HCT116 (cell line): ENCODE data around the gene FAM156B. TPM values are rescaled to one million over a fixed set of nuclear protein-coding genes. Genes with fewer than 3 reads are reported as not detected.

Experiments used
- ATAC-seq: fragments of 200-7000 bp; cut with Tn5 transposase; 2 replicates; pipeline ENCODE4 v1.9.1; 2020; ENCODE audit warnings: mild to moderate bottlenecking, moderate library complexity
- BruUV-seq: library from RNA; stranded (reverse); fragments of 400-500 nt; replicated peaks from 2 replicates; lab custom pipeline; 2021; lab: Mats Ljungman, UMichigan
- CTCF ChIA-PET: fragments of 300-600 bp; sonication (Branson Sonifier 250); formaldehyde crosslinking; loops from one replicate; lab custom pipeline; 2021; ENCODE audit warnings: antibody characterized with exemption; lab: Charles Lee
- POLR2A ChIA-PET: fragments of 300-600, 350-600 bp; sonication (Branson Sonifier 250); formaldehyde crosslinking; loops from one replicate; lab custom pipeline; 2021; ENCODE audit warnings: antibody characterized with exemption; lab: Charles Lee
- RAD21 ChIA-PET, 2 experiments: fragments of 300-600 bp; sonication (Branson Sonifier 250); formaldehyde crosslinking; loops; one replicate each; lab custom pipeline; 2023; ENCODE audit warnings: low total read pairs in 2 of 2; ENCODE audit not compliant: uncharacterized antibody in 2 of 2, unreplicated experiment in 2 of 2, low non-redundant PET in 1 of 2; lab: Charles Lee
- DNase-seq: peaks from one replicate; pipeline ENCODE4 v3.0.0-alpha.2; 2010; ENCODE audit warnings: low read depth, low spot score
- H2AFZ ChIP-seq: fragments of 200-600 bp; shearing (Covaris generic), sonication (generic); 2 replicates; pipeline ENCODE4 v1.6.1; 2017; ENCODE audit warnings: low read depth, mixed run types, mixed read lengths, antibody characterized with exemption, low read length; ENCODE audit not compliant: poor library complexity, severe bottlenecking
- H3K27ac ChIP-seq: 2 replicates; pipeline ENCODE4 v1.5.1; 2012; ENCODE audit warnings: low read depth, low read length
- H3K27me3 ChIP-seq: fragments of 200-600 bp; sonication (generic); 2 replicates; pipeline ENCODE4 v1.6.1; 2016; ENCODE audit warnings: mixed run types, low read length, mixed read lengths; ENCODE audit not compliant: insufficient read depth
- H3K36me3 ChIP-seq, 2 experiments: fragments of 200-500 bp in 1 of 2; fragments of 200-600 bp in 1 of 2; sonication (Bioruptor generic) in 1 of 2; sonication (generic) in 1 of 2; 2 replicates each; pipeline versions ENCODE4 v1.5.1 to v1.6.1; 2014 to 2016; ENCODE audit warnings: low read length in 2 of 2, inconsistent platforms in 1 of 2, mixed read lengths in 1 of 2, mixed run types in 1 of 2; ENCODE audit not compliant: insufficient read depth in 2 of 2, control insufficient read depth in 1 of 2
- H3K4me1 ChIP-seq, 2 experiments: fragments of 200-600 bp in 1 of 2; sonication (generic) in 1 of 2; 2 replicates each; pipeline versions ENCODE4 v1.5.1 to v1.6.1; 2012 to 2017; ENCODE audit warnings: low read length in 2 of 2, inconsistent platforms in 1 of 2, mild to moderate bottlenecking in 1 of 2, mixed read lengths in 1 of 2, mixed run types in 1 of 2, moderate library complexity in 1 of 2; ENCODE audit not compliant: insufficient read depth in 2 of 2, control insufficient read depth in 1 of 2
- H3K4me2 ChIP-seq: fragments of 200-600 bp; sonication (generic); 2 replicates; pipeline ENCODE4 v1.6.1; 2017; ENCODE audit warnings: mixed run types, low read length, mixed read lengths
- H3K4me3 ChIP-seq, 2 experiments: fragments of 200-600 bp in 1 of 2; sonication (generic) in 1 of 2; replicated peaks in 1 of 2; 2 replicates each; pipeline ENCODE4 v1.5.1; 2011 to 2016; ENCODE audit warnings: low read length in 2 of 2, control low read depth in 1 of 2, low read depth in 1 of 2, mild to moderate bottlenecking in 1 of 2, mixed read lengths in 1 of 2, mixed run types in 1 of 2
- H3K79me2 ChIP-seq: fragments of 200-600 bp; sonication (generic); 2 replicates; pipeline ENCODE4 v1.6.1; 2017; ENCODE audit warnings: mild to moderate bottlenecking, mixed run types, low read length, moderate library complexity, mixed read lengths; ENCODE audit not compliant: insufficient read depth
- H3K9ac ChIP-seq: fragments of 200-600 bp; sonication (generic); 2 replicates; pipeline ENCODE4 v1.6.1; 2016; ENCODE audit warnings: low read length, mixed read lengths
- H3K9me2 ChIP-seq: fragments of 200-600 bp; sonication (generic), shearing (Covaris generic); 2 replicates; pipeline ENCODE4 v1.6.1; 2017; ENCODE audit warnings: mixed run types, mild to moderate bottlenecking, moderate library complexity; ENCODE audit not compliant: insufficient read depth
- H3K9me3 ChIP-seq, 2 experiments: fragments of 200-500 bp in 1 of 2; fragments of 200-600 bp in 1 of 2; sonication (Bioruptor generic) in 1 of 2; sonication (generic) in 1 of 2; 2 replicates each; pipeline ENCODE4 v1.6.1; 2014 to 2017; ENCODE audit warnings: low read length in 2 of 2, mixed read lengths in 2 of 2, inconsistent platforms in 1 of 2, low read depth in 1 of 2, mild to moderate bottlenecking in 1 of 2, mixed run types in 1 of 2, moderate library complexity in 1 of 2; ENCODE audit not compliant: control insufficient read depth in 1 of 2, insufficient read depth in 1 of 2
- H4K20me1 ChIP-seq: fragments of 200-600 bp; sonication (generic), shearing (Covaris generic); 2 replicates; pipeline ENCODE4 v1.6.1; 2017; ENCODE audit warnings: mixed run types, mild to moderate bottlenecking, moderate library complexity; ENCODE audit not compliant: insufficient read depth
- CBX3 ChIP-seq: IDR thresholded peaks from 2 replicates; pipeline ENCODE4 v1.6.1; 2012; ENCODE audit warnings: low read depth
- ELF1 ChIP-seq: IDR thresholded peaks from 2 replicates; pipeline ENCODE4 v1.6.1; 2012; ENCODE audit warnings: low read depth, borderline replicate concordance
- EZH2phosphoT487 ChIP-seq: fragments of 200-600 bp; IDR thresholded peaks from 2 replicates; pipeline ENCODE4 v1.6.1; 2018; ENCODE audit warnings: antibody characterized with exemption, borderline replicate concordance
- FOSL1 ChIP-seq: IDR thresholded peaks from 2 replicates; pipeline ENCODE4 v1.6.1; 2012; ENCODE audit warnings: low read depth
- JUND ChIP-seq: IDR thresholded peaks from 2 replicates; pipeline ENCODE4 v1.6.1; 2012
- POLR2A ChIP-seq: IDR thresholded peaks from 2 replicates; pipeline ENCODE4 v1.7.0; 2011; ENCODE audit warnings: borderline replicate concordance; ENCODE audit not compliant: insufficient read depth, insufficient read length; ENCODE audit errors: extremely low read depth
- SP1 ChIP-seq: IDR thresholded peaks from 2 replicates; pipeline ENCODE4 v1.6.1; 2012; ENCODE audit warnings: low read depth
- SRF ChIP-seq: IDR thresholded peaks from 2 replicates; pipeline ENCODE4 v1.6.1; 2012; ENCODE audit warnings: low read depth
- ZFX ChIP-seq: fragments of 450-650 bp; IDR thresholded peaks from 2 replicates; pipeline ENCODE4 v1.6.1; 2017
- intact Hi-C: fragments of 100-400 bp; cut with micrococcal nuclease; formaldehyde crosslinking; loops from 2 replicates; pipeline ENCODE4 v1.10.0; 2022
- total RNA-seq: library from RNA; stranded (reverse); gene quantifications from one replicate; pipeline ENCODE4 v1.2.1, GENCODE V29; 2021; ENCODE audit not compliant: unreplicated experiment
- TF ChIP-seq, protein P1 (sequence below): IDR thresholded peaks from 2 replicates; pipeline ENCODE4 v1.6.1; 2012
- TF ChIP-seq, protein P2 (sequence below): IDR thresholded peaks from 2 replicates; pipeline ENCODE4 v1.6.1; 2012; ENCODE audit warnings: low read depth
- TF ChIP-seq, protein P3 (sequence below), 3 experiments: fragments of 200-600 bp in 1 of 3; sonication (generic) in 1 of 3; IDR thresholded peaks in 2 of 3; conservative IDR thresholded peaks in 1 of 3; 2 replicates each; pipeline ENCODE4 v1.5.1; 2012 to 2017; ENCODE audit warnings: low read depth in 2 of 3, low read length in 2 of 3, antibody characterized with exemption in 1 of 3, borderline replicate concordance in 1 of 3, control low read depth in 1 of 3, mild to moderate bottlenecking in 1 of 3, mixed read lengths in 1 of 3, mixed run types in 1 of 3, moderate library complexity in 1 of 3; ENCODE audit not compliant: insufficient read depth in 1 of 3
- TF ChIP-seq, protein P4 (sequence below): IDR thresholded peaks from 2 replicates; pipeline ENCODE4 v1.6.1; 2012

Gene FAM156B
- total RNA-seq, 1 experiment from 2014 or later, result 13.5 TPM

GRCh38 chrX:52865343-52865998 is 31.7 kb upstream of the FAM156B start (continued):
- no peak for TF ChIP-seq POLR2A
- TF ChIP-seq, protein P1, sequence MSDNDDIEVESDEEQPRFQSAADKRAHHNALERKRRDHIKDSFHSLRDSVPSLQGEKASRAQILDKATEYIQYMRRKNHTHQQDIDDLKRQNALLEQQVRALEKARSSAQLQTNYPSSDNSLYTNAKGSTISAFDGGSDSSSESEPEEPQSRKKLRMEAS, result no peak
- no peak for TF ChIP-seq JUND
- TF ChIP-seq ELF1, result no peak
- TF ChIP-seq SRF, result no peak
- TF ChIP-seq, protein P2, sequence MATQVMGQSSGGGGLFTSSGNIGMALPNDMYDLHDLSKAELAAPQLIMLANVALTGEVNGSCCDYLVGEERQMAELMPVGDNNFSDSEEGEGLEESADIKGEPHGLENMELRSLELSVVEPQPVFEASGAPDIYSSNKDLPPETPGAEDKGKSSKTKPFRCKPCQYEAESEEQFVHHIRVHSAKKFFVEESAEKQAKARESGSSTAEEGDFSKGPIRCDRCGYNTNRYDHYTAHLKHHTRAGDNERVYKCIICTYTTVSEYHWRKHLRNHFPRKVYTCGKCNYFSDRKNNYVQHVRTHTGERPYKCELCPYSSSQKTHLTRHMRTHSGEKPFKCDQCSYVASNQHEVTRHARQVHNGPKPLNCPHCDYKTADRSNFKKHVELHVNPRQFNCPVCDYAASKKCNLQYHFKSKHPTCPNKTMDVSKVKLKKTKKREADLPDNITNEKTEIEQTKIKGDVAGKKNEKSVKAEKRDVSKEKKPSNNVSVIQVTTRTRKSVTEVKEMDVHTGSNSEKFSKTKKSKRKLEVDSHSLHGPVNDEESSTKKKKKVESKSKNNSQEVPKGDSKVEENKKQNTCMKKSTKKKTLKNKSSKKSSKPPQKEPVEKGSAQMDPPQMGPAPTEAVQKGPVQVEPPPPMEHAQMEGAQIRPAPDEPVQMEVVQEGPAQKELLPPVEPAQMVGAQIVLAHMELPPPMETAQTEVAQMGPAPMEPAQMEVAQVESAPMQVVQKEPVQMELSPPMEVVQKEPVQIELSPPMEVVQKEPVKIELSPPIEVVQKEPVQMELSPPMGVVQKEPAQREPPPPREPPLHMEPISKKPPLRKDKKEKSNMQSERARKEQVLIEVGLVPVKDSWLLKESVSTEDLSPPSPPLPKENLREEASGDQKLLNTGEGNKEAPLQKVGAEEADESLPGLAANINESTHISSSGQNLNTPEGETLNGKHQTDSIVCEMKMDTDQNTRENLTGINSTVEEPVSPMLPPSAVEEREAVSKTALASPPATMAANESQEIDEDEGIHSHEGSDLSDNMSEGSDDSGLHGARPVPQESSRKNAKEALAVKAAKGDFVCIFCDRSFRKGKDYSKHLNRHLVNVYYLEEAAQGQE, result no peak
- no peak for TF ChIP-seq ZFX
- TF ChIP-seq, all 23 proteins: peak for 0

GRCh38 chrX:52867610-52868348 is 29.4 kb upstream of the FAM156B start, which contains the start of gene XAGE3:
Gene XAGE3 (minus strand): TSS chrX:52868083. CDS start chrX:52867133, 950 bp downstream.
- Histone ChIP-seq H3K4me1 (no peaks in the 10 kb centered on the region), H4K20me1 (no peaks in the 10 kb centered on the region), H3K36me3 (no peaks in the 10 kb centered on the region), H3K27me3 (peaks cover 25% of the 10 kb centered on the region), H3K9ac (no peak within 1 kb of the TSS), H3K79me2 (no peaks in the 10 kb centered on the region), H2AFZ (no peak within 1 kb of the TSS), H3K9me3 (no peaks in the 10 kb centered on the region), H3K4me2 (no peak within 1 kb of the TSS), H3K27ac (no peak within 1 kb of the TSS), H3K9me2 (no peaks in the 10 kb centered on the region), H3K4me3 (no peak within 1 kb of the TSS)
- intact Hi-C loops, result no loop called here
- ChIA-PET POLR2A (no interaction called here), CTCF (no interaction called here), RAD21 (no interaction called here)
- BruUV-seq, result no TSS peak
- ATAC-seq, result no peak
- no peak for DNase-seq
- TF ChIP-seq CBX3 (no peak), POLR2A (no peak), EZH2phosphoT487 (no peak), JUND (no peak), SP1 (no peak), FOSL1 (no peak), ZFX (no peak)
- TF ChIP-seq, protein P3, sequence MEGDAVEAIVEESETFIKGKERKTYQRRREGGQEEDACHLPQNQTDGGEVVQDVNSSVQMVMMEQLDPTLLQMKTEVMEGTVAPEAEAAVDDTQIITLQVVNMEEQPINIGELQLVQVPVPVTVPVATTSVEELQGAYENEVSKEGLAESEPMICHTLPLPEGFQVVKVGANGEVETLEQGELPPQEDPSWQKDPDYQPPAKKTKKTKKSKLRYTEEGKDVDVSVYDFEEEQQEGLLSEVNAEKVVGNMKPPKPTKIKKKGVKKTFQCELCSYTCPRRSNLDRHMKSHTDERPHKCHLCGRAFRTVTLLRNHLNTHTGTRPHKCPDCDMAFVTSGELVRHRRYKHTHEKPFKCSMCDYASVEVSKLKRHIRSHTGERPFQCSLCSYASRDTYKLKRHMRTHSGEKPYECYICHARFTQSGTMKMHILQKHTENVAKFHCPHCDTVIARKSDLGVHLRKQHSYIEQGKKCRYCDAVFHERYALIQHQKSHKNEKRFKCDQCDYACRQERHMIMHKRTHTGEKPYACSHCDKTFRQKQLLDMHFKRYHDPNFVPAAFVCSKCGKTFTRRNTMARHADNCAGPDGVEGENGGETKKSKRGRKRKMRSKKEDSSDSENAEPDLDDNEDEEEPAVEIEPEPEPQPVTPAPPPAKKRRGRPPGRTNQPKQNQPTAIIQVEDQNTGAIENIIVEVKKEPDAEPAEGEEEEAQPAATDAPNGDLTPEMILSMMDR (IDR thresholded peaks at IDR 0.05 in 2 of 3, conservative IDR thresholded peaks at IDR 0.05 in 1 of 3; ENCODE audit: borderline replicate concordance in 1 of 3, insufficient read depth in 1 of 3, low read depth in 2 of 3, low read length in 2 of 3), result no peak
- TF ChIP-seq, protein P1, result no peak
- TF ChIP-seq, protein P4, sequence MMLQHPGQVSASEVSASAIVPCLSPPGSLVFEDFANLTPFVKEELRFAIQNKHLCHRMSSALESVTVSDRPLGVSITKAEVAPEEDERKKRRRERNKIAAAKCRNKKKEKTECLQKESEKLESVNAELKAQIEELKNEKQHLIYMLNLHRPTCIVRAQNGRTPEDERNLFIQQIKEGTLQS, result no peak
- TF ChIP-seq, protein P2, result no peak
